ENCODE results near the gene TMEM37.
A peak's percentile ranks its signal among the peaks of the same experiment; 100 is the strongest.

TMEM37 gene

DNA sequence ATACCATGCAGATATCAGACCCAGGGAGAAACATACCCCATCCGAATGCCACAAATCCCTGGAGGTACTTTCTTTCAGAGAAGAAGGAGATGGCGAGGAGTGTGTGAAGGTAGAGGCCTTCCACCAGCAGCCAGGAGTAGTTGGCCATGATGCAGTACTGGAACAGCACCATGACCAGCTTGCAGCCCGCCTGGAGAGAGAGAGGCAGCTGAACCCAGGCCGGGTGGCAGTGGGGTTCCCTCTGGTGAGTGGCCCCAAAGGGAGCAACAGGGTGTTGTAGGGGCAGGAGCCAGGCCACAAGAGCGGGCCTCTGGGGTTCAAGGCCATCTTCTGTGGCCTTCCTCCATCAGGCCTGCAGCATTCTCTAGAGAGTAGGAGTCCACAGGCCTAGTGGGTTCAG lies 30.2 kb downstream of the TMEM37 start:
- DNase-seq = no peak

DNA sequence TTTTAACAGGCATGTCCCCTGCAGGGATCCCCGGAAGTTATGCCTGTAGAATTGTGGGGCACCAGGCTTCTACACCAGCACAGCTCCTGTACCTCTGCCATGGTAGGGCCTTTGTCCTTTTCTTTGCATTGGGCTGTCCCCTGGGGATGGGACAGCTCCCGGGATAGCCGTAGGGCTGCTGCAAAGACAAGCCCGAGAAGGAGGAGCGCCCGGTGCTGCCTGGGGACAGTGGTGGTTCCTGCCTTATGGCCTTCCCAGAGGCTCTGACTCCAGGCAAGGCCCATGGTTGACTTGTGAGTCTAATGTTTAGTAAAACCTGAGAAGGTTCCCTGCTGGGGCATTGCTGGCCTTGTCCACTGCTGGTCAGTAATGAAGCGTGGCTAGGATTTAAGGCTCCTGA lies 30.9 kb downstream of the TMEM37 start:
- DNase-seq = no peak

DNA sequence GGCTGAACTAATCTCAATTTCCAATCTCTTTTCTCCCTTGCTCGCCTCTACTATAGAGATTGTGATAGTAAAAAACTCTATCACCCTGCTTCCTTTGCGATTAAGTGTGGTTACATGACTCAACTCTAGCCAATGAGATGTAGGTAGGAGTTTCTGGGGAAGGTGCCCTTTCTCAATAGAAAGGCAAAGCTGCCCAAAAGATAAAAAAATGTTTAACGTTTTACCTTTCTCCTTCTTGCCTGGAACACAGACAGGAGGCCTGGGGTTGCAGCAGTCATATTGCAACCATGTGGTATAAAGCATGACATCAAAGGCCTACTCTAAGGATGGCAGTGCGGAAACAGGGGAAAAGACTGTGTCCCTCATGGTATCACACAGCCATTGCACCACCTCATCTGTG lies 31.5 kb downstream of the TMEM37 start:
- no peak for DNase-seq

DNA sequence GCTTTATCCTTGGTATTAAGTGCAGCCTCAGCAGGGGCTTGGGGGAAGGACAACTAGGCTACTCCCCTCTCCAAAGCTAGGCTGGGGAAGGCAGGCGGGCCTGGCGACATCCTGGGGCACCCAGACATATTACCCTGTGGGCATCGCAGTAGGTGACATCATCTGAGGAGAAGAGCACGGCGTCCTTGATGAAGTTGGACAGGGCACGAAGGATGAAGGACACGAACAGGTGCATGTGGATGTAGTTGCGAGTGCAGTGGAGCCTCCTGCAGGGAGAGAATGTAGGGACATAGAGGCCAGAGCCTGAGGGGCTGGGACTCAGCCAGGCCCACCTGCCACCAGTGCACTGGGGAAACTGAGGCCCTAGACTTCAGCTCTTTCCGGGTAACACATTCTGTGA lies 32.3 kb downstream of the TMEM37 start:
- no peak for DNase-seq

DNA sequence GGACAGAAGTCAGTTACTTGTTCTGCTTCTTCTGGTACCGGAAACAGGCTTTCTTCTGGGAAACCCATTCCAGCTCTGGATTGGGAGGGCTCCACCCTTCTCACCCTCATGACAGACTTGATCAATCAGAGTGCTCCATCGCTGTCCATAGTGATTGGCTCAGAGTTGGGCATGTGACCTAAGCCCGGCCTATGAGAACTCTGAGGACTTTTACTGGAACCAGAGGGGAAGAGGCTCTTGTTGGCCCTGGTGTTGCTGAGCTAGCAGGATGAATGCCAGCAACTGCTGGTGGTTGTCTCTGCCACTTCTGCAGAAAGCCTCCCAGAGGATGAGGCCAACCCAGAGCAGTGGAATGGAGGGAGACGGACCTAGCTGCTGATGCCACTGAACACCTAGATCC lies 33.3 kb downstream of the TMEM37 start:
- DNase-seq = no peak

DNA sequence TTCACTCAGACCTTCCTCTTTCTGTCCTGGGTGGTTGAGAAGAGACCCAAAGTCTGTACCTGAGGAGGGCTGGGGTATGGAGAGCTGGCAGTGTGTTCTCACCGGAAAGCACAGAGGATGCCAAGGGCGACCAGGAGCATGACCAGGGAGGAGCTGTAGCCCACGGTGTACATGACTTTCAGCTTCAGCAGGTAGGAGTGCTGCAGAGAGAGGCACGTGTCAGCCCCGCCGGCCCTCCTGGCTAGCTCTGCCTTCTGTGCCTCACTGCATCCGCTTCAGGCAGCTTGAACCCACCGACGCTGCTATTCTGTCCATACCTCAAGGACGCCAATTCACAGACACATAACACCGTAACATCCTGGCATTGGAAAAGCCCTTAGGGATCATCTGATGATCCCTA lies 34.0 kb downstream of the TMEM37 start:
- no peak for DNase-seq

DNA sequence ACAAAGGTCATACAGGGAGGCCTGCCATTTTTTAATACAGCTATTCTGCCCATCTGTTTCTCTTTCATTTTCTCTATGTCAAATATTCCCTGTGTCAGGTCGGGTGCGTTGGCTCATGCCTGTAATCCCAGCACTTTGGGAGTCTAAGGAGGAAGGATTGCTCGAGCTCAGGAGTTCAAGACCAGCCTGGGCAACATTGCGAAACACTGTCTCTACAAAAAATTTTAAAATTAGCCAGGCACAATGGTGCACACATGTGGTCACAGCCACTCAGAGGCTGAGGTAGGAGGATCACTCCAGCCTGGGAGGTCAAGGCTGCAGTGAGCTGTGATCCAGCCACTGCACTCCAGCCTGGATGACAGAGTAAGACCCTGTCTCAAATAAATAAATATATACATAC lies 34.7 kb downstream of the TMEM37 start:
- no peak for DNase-seq

DNA sequence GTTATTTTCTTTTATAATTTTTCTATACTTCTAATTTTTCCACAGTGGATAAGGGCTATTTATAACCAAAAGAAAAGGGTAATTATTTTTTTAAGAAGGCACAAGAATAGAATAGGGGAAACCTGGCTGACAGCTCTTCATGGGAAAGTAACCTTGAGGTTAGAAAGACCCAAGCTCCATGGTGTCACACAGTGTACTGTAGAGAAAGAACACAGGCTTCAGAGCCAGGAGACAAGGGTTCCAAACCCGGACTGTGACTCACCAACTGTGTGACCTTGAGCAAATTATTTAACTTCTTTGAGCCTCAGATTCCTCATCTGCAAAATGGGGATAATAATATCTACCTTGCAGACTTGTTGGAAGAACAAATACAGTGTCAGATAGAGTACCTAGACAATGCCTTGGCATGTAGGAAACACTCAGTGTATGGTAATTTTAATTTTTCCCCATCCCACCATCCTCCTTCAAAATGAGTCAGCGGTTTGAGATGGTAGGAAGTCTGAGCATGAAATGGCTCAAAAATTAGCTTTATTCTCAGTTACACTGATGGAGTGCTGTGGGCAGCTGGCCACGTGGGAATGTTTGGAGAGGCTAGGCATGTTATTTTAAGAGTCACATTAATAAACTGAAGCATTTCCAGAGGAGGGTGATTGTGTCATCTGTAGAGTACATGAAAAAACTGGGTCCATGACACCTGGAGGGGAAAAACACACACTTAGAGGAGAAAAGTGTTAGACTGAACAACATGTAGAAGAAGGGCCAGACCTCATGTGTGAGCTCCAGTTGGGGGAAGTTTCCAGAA lies 36.7 kb downstream of the TMEM37 start:
- DNase-seq = no peak

DNA sequence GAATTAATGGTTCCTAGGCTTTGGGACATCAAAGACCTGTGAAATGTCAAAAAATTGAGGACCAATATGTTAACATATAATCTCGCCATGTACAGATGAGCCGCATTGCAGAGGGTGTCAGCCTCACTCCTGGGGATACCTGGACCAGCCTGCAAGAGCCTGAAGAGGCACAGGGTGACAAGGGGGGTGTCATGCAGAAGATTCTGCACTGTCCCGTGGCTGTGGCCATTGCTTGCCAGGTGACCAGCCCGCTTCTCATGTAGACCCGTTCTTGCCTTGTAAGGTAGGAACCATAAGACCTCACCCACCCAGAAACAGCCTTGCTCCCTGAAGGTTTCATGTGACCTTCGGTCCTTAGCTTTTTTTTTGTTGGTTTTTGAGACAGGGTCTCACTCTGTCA lies 37.5 kb downstream of the TMEM37 start:
- DNase-seq = no peak

DNA sequence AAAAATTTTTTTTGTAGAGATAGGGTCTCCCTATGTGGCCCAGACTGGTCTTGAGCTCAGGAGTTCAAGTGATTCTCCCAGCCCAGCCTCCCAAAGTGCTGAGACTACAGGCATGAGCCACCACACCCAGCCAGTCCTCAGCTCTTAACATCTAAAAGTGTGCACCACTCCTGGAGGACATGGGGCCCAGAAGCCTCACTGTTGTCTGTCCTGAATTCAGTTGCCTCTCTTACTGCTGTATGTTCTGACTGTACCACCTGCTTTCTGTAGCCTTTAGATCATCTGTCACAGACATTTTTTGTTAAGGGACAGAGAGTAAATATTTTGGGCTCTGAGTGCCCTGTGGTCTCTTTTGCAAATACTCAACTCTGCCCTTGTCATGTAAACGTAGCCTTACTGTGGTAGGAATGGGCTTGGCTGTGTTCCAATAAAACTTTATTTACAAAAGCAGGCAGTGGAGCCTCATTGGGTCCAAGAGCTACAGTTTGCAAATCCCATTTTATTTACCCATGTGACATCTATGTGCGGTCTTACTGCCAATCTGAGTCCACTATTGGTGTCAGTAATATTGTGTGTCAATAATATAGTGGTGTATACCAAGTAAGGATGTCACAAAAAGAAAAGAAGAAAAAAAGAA lies 38.1 kb downstream of the TMEM37 start:
- no peak for DNase-seq

DNA sequence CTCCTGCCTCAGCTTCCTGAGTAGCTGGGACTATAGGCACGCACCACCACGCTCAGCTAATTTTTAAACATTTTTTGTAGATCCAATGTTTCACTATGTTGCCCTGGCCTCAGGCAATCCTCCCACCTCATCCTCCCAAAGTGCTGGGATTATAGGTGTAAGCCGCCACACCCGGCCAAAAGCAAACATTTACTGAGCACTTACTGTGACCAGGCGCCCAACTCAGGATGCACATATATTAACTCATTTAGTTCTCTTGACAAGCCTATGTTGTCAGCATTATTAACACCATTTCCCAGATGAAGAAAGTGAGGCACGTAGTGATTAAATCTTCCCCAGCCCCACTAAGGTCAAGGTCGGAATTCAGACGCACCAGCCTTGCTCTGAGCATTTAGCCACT lies 41.1 kb downstream of the TMEM37 start:
- no peak for DNase-seq

DNA sequence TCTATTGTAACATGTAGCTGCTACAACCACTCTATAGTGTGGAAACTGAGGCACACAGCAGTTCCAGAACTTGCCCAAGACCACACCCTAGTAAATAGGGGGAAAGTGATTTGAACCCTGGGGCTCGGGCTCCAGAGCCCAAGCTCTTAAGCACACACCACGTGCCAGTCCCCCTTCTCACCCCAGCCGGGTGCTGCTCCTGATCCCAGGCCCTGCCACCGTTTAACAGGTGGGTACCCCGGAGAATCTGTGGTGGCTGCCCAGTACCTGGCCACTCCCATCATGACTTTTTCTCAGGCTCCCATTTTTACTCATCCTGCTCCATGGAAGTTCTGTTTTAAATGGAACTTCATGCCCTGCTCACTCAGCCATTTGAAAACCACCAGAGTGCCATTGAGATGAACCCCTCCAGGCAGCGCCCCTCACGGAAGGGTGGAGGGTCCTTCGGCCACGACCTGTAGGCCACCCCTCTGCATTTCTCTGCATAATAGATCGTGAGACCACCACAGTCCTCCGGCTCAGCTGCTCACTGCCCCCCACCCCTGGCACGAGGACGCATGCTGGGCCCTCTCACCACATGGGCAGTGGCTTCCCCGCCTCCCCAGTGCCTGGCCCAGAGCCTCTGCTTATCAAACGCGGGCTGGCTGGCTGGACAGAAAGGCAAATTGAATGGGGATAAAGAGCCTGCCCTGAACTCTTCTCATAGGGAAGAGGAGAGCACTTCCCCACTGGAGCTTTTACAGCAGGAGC lies 42.1 kb downstream of the TMEM37 start:
- DNase-seq = no peak

DNA sequence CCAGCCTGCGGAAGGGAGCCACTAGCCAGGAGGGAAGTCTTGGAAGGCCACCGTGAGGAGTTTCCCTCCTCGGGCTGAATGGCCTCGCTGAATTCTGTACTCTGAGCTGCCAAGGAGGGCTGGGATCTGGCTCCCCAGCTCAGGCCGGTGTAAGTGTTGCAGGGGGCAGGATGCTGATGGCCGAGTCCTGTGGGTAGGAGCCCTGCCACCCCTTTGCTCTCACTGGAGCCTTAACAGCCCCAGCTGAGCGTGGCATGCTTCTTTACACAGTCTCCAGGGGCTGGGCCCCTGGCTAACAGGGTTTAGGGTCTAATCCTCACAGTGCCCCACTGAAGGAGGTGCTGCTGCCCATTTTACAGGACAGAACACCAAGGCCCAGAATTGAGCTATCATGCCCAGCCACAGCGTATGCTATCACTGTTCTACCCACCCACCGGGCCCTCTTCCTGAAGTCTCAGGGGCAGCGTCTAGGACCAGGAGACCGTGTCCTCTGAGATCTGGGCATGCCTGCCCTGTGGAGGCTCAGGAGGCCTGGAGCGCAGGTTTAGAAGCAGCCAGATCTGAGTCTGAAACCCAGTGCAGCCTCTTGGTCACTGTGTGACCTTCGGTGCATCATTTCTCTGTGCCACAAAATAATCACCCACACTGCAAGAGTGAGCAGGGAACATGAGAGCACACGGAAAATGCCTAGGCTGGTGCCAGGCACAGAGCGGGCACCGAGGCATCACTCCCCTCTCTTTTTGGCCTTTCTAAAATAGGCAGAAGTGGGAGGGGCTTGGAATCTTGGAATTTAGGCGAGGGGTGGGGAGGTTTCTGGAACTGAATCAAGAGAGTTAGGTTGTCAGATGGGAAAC lies 42.9 kb downstream of the TMEM37 start:
- DNase-seq = no peak

DNA sequence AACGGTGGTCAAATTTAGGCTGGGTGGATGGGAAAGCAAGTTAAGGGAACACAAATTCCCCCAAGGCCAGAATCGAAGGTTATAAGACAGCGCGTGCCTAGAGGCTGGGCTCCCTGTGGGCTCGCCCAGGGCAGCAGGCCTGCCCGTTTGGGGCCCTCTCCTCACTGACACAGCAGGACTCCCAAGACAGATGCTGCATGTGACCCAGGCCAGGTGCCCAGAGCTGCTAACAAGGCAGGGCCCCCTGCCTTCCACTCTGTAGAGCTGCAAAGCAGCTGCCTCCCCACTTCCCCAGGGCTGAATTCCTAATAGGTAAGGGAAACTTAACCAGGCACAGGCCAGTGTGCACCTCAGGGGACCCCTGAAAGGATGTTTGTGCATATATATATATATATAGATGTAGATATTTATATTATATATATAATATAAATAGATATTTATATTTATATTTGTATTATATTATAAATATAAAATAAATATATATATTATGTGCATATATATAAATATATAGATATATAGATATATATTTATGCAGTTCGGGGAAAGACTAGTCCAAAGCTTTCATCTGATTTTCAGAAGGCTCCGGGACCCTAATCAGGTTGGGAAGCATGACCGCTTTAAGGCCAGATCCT lies 43.7 kb downstream of the TMEM37 start:
- no peak for DNase-seq

DNA sequence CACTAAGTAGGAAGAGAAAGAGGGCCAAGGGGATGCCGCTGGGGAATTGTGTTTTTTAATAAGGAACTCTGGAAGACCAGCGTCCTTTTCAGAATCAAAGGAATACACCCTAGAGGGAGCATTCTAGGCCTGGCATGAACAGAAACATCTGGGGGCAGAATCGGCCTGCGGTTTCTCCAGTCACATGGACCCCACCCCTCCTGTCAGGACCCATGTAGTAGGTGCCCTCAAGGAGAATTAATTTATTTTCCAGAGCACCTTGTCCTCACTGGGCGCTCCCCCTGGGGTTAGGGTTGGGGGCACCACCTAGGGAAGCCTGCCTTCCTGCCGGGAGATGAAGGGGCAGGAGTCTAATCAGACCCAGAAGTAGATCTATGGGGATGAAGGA lies 44.2 kb downstream of the TMEM37 start:
- DNase-seq = no peak

DNA sequence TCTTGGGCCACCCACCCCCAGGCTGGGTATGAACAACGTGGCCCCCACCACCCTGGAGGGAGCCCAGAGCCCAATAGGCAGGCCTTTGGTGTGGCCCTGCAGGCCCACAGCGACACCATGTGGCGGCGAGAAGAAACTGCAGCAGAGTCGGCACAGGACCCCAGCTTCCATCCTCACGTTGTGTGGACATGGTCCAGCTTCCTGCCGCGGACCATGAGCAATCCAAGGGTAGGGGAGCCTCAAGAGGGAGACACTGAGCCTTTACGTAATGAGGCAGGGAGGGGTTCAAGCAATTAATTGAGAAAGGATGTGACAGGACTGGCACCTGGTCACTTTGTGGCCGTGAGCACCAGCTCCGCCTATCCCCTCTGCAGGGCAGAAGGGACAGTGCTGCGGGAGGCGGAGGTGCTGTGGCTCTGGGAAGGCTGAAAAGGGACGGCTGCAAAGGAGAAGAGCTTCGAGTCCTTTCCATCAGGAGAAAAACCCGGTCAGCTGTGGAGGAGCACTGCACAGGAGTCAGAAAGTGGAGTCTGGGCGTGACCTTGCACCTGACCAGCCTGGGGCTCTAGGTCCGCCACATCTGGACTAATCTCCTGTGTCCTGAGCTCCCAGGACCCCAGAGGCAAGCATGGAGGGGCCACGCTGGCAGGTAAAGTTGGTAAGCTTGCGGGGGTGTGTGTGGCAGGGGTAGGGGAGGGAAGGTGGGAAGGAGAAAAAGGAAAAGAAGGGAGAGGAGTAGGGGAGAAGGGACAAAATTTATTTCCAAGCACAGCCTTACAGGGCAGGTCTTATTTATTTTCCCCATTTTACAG lies 44.9 kb downstream of the TMEM37 start:
- peak; percentile 10 to 20 for DNase-seq

DNA sequence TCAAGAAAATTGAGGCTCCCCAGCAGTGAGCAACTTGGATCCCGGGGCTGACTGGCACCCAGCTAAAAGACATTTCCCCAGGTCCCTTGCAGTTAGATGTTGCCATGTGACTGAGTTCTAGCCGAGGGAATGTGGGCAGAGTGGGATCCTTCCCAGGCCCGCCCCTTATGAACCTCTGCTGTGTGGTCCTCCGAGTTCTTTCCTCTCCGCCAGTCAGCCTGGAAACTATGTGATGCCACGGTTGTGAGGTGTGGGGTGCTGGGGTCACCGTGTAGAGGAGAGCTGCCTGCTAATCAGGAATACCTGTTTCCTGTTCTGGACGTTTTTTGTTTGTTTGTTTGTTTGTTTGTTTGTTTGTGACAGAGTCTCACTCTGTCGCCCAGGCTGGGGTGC lies 45.5 kb downstream of the TMEM37 start:
- DNase-seq = no peak

DNA sequence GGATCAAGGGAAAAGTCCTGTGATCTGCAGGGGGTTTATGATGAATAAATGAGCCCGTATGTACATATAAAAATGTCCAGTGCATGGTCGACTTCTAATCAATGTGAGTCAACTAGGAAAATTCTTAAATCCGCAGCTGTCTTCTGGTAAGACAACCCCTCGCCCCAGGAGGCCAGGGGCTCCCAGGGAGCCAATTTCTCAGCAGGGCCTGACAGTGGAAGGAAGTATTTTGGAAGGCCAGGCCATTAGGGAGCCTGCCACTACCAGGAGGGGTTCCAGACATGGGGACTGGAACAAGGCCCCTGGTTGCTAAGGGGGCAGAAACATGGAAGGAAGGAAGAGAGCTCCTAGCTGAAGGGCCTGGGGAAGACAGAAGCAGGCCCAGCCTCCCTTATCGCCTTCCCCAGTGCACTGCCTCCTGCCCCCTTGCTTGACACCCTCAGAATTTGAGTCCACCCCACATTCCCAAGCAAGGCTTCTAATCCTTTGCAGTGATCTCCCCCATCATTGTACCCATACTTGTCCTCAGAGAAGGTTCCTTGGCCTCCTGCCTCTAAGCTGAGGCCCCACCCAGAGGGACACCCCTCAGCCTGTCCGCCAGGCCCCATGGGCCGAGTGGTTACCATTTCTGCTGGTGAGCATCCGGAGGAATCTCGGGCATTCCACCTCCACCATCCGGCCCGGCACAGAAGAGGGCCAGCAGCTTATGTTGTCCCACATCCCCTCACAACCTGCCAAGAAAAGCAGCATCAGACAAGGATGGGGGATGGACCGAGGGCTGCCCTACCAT lies 46.7 kb downstream of the TMEM37 start:
- DNase-seq = no peak

DNA sequence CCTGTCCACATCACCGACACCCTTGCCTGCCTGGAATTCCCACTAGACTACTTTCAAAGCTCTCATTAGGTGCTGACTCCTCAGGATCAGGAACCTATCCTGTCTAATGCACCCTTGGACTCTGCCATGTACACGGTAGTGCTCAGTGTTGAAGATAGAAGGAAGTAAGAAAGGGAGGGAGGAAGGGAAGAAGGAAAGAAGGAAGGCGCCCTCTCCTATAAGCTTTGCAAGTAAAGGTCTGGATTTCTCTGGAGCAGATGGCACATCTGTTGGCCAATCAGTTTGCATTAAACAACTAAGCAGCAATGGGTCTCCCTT lies 47.3 kb downstream of the TMEM37 start:
- DNase-seq = no peak

DNA sequence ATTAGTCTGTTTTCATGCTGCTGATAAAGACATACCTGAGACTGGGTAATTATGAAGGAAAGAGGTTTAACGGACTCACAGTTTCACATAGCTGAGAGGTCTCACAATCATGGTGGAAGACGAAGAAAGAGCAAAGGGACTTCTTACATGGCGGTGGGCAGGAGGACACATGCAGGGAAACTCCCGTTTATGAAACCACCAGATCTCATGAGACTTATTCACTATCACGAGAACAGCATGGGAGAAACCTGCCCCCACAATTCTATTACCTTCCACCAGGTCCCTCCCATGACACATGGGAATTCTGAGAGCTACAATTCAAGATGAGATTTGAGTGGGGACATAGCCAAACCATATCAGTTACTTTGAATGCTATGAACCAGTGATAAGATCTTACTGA lies 48.5 kb downstream of the TMEM37 start:
- no peak for DNase-seq

DNA sequence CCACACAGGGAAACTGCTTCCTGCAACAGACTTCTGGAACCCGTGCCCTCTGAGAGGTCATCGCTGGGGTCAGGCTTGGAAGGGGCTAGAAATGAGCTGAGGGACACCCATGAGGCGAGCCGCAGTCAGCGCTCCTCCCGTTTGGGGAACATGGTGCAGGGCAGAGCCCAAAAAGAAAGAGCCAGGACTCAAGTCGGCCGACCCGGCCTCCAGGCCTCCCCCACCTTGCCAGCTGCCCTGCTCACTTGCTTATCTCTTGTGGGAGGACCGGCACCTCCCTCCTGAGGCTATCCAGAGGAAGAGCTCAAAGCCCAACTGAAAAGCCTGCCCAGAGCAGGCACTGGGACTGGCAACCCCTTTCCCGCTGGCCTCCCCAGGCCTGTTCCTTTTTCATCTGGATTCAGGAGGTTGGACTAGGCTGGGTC lies 49.1 kb downstream of the TMEM37 start:
- no peak for DNase-seq
